Fibroblast of lung (primary cell): Measurements from ENCODE around the gene PHRF1. TPM values are rescaled to one million over a fixed set of nuclear protein-coding genes. Genes with fewer than 3 reads are reported as not detected.

ENCODE experiments used
- DNase-seq, 2 donors: peaks; one replicate each; pipeline versions ENCODE4 v3.0.0 to v3.0.0-alpha.2; 2010; ENCODE audit warnings: low read depth in 2 of 2
- H2AFZ ChIP-seq: 2 replicates; pipeline ENCODE4 v1.5.1; 2012; ENCODE audit warnings: low read length, control low read depth, inconsistent platforms
- H3K27ac ChIP-seq: 2 replicates; pipeline ENCODE4 v1.5.1; 2011; ENCODE audit warnings: low read length, control low read depth; ENCODE audit not compliant: insufficient read depth
- H3K27me3 ChIP-seq: 2 replicates; pipeline ENCODE4 v1.5.1; 2011; ENCODE audit warnings: mild to moderate bottlenecking, low read length; ENCODE audit not compliant: control insufficient read depth, insufficient read depth
- H3K36me3 ChIP-seq: 2 replicates; pipeline ENCODE4 v1.5.1; 2011; ENCODE audit warnings: low read length; ENCODE audit not compliant: control insufficient read depth, insufficient read depth
- H3K4me1 ChIP-seq: 2 replicates; pipeline ENCODE4 v1.5.1; 2011; ENCODE audit warnings: low read length; ENCODE audit not compliant: control insufficient read depth, insufficient read depth; ENCODE audit errors: extremely low read depth
- H3K4me2 ChIP-seq: 2 replicates; pipeline ENCODE4 v1.5.1; 2011; ENCODE audit warnings: low read length, control low read depth; ENCODE audit not compliant: insufficient read depth; ENCODE audit errors: extremely low read depth
- H3K4me3 ChIP-seq, 4 experiments: fragments of 200-600 bp in 1 of 4; sonication (generic) in 1 of 4; replicated peaks in 1 of 4; 2 replicates each; pipeline ENCODE4 v1.5.1; 2011 to 2016; ENCODE audit warnings: low read length in 4 of 4, low read depth in 3 of 4, mild to moderate bottlenecking in 3 of 4, control low read depth in 2 of 4, inconsistent platforms in 1 of 4, mixed read lengths in 1 of 4; ENCODE audit not compliant: insufficient read depth in 1 of 4; ENCODE audit errors: control extremely low read depth in 1 of 4
- H3K79me2 ChIP-seq: 2 replicates; pipeline ENCODE4 v1.5.1; 2012; ENCODE audit warnings: mild to moderate bottlenecking, low read length, inconsistent platforms; ENCODE audit not compliant: control insufficient read depth, insufficient read depth
- H3K9ac ChIP-seq: 2 replicates; pipeline ENCODE4 v1.5.1; 2011; ENCODE audit warnings: mild to moderate bottlenecking, low read length, control low read depth; ENCODE audit not compliant: insufficient read depth
- H3K9me3 ChIP-seq: 2 replicates; pipeline ENCODE4 v1.5.1; 2012; ENCODE audit warnings: low read depth, low read length; ENCODE audit not compliant: control insufficient read depth, insufficient read depth
- H4K20me1 ChIP-seq: 2 replicates; pipeline ENCODE4 v1.5.1; 2011; ENCODE audit warnings: low read length; ENCODE audit not compliant: control insufficient read depth, insufficient read depth; ENCODE audit errors: extremely low read depth
- CTCF ChIP-seq, 2 donors: IDR thresholded peaks in 1 of 2; conservative IDR thresholded peaks in 1 of 2; 1 replicate in 1 of 2; 2 replicates in 1 of 2; pipeline ENCODE4 v1.5.1; 2011 to 2012; ENCODE audit warnings: low read length in 2 of 2, control low read depth in 1 of 2, inconsistent platforms in 1 of 2, low read depth in 1 of 2, mild to moderate bottlenecking in 1 of 2
- EZH2 ChIP-seq: IDR thresholded peaks from 2 replicates; pipeline ENCODE4 v1.5.1; 2012; ENCODE audit warnings: low read length, control low read depth, mild to moderate bottlenecking; ENCODE audit errors: missing control alignments
- polyA plus RNA-seq, 2 donors: library from polyadenylated mRNA; depleted of rRNA in 1 of 2; stranded (reverse) in 1 of 2; unstranded in 1 of 2; fragments of >200 nt; gene quantifications; 2 replicates each; pipeline ENCODE4 v1.2.1, GENCODE V29; 2011 to 2012; ENCODE audit warnings: missing spikeins in 1 of 2
- total RNA-seq: library from RNA; depleted of rRNA; stranded (reverse); fragments of >200 nt; gene quantifications from 2 replicates; pipeline ENCODE4 v1.2.1, GENCODE V29; 2014

Gene PHRF1
- total and polyA plus RNA-seq, 2 donors (not counting 1 experiment from before 2014, with no cell fraction given) = 5.9 to 16.8 TPM

GRCh38 chr11:557328-558132 lies 18.7 kb upstream of the PHRF1 start:
- Histone ChIP-seq H4K20me1 (no peaks in the 10 kb centered on the region), H2AFZ (no peak overlapping the region), H3K36me3 (no peaks in the 10 kb centered on the region), H3K9me3 (no peaks in the 10 kb centered on the region), H3K4me2 (no peak overlapping the region), H3K9ac (no peak overlapping the region), H3K27ac (no peak overlapping the region), H3K4me3 (no peak overlapping the region), H3K4me1 (peaks cover 4% of the 10 kb centered on the region), H3K79me2 (no peaks in the 10 kb centered on the region), H3K27me3 (peaks cover 33% of the 10 kb centered on the region)
- TF ChIP-seq EZH2 (no peak), CTCF (conservative IDR thresholded peaks at IDR 0.05 in 1 of 2, IDR thresholded peaks at IDR 0.05 in 1 of 2; ENCODE audit: low read depth in 1 of 2, low read length in 2 of 2) (no peak)
- DNase-seq = no peak

- Histone ChIP-seq H3K36me3 (no peaks in the 10 kb centered on the region), H3K4me2 (no peak overlapping the region), H3K9ac (no peak overlapping the region), H3K9me3 (no peaks in the 10 kb centered on the region), H4K20me1 (no peaks in the 10 kb centered on the region), H3K4me3 (no peak overlapping the region), H3K4me1 (peaks cover 4% of the 10 kb centered on the region), H2AFZ (no peak overlapping the region), H3K27ac (no peak overlapping the region), H3K27me3 (peaks cover 33% of the 10 kb centered on the region), H3K79me2 (no peaks in the 10 kb centered on the region)
- DNase-seq = no peak
- TF ChIP-seq EZH2 (no peak), CTCF (conservative IDR thresholded peaks at IDR 0.05 in 1 of 2, IDR thresholded peaks at IDR 0.05 in 1 of 2; ENCODE audit: low read depth in 1 of 2, low read length in 2 of 2) (no peak)
These were observed 17.8 kb upstream of the PHRF1 start for GRCh38 chr11:558503-558902.

GRCh38 chr11:559020-559620 lies 17.1 kb upstream of the PHRF1 start:
- Histone ChIP-seq H3K4me2 (no peak overlapping the region), H3K79me2 (no peaks in the 10 kb centered on the region), H3K36me3 (no peaks in the 10 kb centered on the region), H3K27ac (no peak overlapping the region), H4K20me1 (no peaks in the 10 kb centered on the region), H3K9ac (no peak overlapping the region), H2AFZ (no peak overlapping the region), H3K4me3 (no peak overlapping the region), H3K27me3 (peaks cover 27% of the 10 kb centered on the region), H3K4me1 (peaks cover 4% of the 10 kb centered on the region), H3K9me3 (no peaks in the 10 kb centered on the region)
- no peak for TF ChIP-seq CTCF (conservative IDR thresholded peaks at IDR 0.05 in 1 of 2, IDR thresholded peaks at IDR 0.05 in 1 of 2; ENCODE audit: low read depth in 1 of 2, low read length in 2 of 2)
- TF ChIP-seq EZH2 = no peak
- no peak for DNase-seq
